D721Med (cell line): ENCODE results near the gene CLTA.

Experiments
- DNase-seq: peaks from one replicate; pipeline ENCODE4 v3.0.0; 2011; ENCODE audit warnings: low spot score; ENCODE audit not compliant: insufficient read length
- FAIRE-seq: peaks from 2 replicates; lab custom pipeline; 2011; peaks lifted over from hg19 to GRCh38; lab: Jason Lieb, UNC
- CTCF ChIP-seq: IDR thresholded peaks from 2 replicates; pipeline ENCODE4 v1.5.1; 2012; ENCODE audit warnings: mild to moderate bottlenecking, control low read depth; ENCODE audit not compliant: insufficient read depth; ENCODE audit errors: missing control alignments

Gene CLTA

GRCh38 chr9:36145970-36146369 is 44.8 kb upstream of the CLTA start:
- TF ChIP-seq CTCF: no peak
- FAIRE-seq (no peak), DNase-seq (no peak)

- TF ChIP-seq CTCF: no peak
- FAIRE-seq: no peak
- no peak for DNase-seq
Measured at GRCh38 chr9:36146651-36147050, 44.1 kb upstream of the CLTA start.

DNA sequence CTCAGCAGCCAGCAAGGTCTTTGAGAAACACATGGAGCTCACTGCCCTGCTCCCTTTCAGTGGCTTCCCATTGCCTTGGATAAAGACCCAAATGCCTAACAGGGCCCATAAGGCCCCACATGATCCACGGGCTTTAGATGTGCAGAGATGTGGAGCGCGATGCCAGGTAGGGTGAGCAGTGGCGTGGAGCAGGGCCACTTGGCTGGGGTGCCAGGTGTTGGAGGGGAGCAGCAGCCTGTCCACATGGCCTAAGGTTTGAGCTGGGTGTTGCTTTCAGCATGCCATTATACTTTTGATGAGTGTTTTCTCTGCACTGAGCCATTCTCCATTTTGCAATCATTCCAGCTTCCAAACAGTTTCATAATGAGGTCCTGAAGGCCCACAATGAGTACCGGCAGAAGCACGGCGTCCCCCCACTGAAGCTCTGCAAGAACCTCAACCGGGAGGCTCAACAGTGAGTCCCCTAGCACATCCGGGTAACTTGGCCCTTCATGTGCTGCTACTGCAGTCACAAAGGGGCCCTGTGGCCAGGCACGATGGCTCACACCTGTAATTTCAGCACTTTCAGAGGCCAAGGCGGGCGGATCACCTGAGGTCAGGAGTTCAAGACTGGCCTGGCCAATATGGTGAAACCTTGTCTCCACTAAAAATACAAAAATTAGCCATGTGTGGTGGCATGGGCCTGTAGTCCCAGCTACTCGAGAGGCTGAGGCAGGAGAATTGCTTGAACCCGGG is 43.1 kb upstream of the CLTA start:
- DNase-seq: no peak
- TF ChIP-seq CTCF: no peak
- FAIRE-seq: no peak

DNA sequence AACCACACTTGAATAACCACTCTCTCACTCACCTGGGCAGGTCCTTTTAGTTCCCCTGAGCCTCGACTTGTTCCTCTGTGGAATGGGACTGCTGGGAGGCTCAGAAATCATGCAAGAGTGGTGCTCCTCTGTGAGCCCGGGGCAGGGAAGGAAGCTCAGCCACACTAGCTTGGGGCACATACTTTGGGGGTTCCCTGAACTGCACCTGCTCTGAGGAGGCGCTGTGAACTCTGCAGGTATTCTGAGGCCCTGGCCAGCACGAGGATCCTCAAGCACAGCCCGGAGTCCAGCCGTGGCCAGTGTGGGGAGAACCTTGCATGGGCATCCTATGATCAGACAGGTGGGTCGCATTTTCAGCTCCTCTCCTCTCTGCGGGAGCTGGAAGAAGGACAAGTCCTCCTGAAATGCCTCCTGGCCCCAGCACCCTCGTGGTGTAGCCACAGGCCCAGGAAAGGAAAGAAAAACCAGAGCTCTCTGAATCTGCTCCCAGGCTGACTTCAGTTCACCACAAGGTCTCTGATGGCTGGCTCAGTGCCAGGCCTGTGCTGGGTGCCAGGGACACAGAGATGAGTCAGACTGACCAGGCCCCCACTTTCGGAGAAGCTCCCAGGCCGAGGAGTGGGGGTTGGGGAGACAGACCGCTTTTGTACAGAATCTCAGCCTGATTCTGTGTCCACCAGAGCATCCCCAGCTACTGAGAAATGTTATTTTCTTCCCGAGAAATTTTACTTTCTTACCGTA is 42.2 kb upstream of the CLTA start:
- TF ChIP-seq CTCF: no peak
- DNase-seq (no peak), FAIRE-seq (no peak)

DNA sequence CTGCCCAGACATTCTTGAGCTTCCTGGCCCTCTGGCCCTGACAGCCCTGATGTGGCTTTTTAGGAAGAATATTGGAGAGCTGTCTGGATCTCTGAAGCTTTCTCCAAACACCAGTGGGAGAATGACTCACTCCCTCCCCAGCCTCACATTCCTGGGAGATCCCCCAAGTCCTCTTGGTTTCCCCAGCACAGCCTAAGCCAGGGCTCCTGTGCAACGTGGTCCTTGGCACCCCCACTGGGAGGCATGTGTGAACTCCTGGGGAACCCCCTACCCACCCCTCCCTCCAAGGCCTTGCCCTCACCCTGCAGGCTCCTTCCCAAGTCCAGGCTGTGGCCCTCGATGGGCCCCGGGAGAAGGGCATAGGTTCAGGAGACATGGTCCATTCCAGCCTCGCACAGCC is 41.5 kb upstream of the CLTA start:
- DNase-seq: no peak
- TF ChIP-seq CTCF: no peak
- FAIRE-seq: no peak

- TF ChIP-seq CTCF: no peak
- DNase-seq (no peak), FAIRE-seq (no peak)
Measured at GRCh38 chr9:36150574-36151315, 40.0 kb upstream of the CLTA start.
